Raji (cell line): ENCODE measurements around the gene ATP5PD.

ENCODE experiments used
- POLR2A ChIP-seq: IDR thresholded peaks from 2 replicates; pipeline ENCODE4 v1.6.1; 2011; ENCODE audit warnings: low read depth, low read length, control low read depth; ENCODE audit not compliant: insufficient read depth

The ATP5PD gene

DNA sequence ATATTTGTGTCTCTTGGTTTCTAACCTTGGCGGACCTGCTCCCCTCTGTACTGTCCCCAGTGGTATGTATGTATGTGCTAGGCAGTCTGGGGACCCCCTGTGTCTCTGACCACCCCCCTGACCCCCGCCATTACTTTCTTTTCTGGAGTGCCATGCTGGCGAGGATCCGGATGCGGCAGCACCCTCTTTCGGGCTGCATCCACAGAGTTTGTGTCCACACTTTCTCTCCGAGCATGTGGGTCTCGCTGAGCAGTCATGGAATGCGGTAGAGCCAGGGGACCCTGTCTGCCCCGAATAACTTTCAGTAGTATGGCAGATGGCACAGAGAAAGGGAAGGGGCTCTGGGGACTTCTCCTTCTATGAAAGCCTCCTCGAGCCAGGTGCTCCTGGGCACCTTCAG, 17.3 kb upstream of the ATP5PD start:
- no peak for TF ChIP-seq POLR2A

DNA sequence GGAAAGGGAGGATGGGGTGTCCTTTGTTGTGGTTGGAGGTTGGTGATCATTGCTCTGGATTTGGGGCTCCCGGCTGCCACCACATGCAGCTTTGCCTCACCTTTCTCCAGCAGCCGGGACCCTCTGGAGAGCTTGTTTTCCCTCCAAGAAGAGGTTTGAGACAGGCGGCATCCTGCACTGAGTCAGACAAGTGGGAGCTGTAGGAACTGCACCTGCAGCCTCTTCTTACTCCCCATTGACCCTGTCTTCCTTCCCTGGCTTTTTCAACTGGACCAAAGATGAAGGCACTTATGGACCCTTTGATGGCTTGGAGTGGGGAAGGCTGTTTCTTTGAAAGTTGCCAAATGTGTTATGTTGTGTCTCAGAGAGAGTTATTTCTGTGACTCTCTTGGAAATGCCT, 16.9 kb upstream of the ATP5PD start:
- no peak for TF ChIP-seq POLR2A

DNA sequence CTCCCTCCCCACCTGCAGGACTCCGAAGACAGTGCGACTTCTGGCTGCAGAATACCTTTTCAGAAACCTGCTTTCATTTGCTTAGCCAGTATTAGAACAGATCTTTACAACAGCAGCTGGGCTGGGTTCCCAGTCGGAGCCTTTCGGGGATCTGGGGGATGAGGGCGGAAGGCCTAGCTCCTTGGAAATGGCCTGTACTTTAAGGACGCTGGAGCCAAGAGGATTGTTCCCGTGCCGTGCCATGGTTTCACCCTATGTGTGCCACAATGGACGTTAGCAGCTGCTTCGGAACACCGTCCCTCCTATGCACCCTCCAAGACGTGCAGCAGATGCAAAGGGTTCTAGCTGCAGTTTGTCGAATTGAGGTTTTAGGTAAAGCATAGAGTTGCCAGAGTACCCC, 16.4 kb upstream of the ATP5PD start:
- no peak for TF ChIP-seq POLR2A

DNA sequence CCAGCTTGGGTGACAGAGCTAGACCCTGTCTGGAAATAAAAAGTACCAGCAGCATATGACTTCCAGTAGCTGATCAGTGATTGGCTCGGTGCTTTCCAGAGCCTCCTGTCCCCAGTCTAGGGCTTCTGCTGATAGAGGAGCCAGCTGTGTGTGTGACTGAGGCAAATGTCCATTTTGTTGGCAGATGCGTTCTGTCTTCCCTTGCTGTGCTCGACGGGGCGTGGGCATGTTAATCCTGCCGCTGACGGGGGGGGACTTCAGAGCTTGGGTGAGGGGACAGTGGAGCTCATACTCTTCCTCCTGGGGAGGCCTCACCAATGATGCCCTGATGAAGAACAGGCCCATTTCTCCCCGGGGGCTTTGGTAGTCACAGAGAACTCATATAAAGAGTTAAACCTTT, 14.8 kb upstream of the ATP5PD start:
- no peak for TF ChIP-seq POLR2A

DNA sequence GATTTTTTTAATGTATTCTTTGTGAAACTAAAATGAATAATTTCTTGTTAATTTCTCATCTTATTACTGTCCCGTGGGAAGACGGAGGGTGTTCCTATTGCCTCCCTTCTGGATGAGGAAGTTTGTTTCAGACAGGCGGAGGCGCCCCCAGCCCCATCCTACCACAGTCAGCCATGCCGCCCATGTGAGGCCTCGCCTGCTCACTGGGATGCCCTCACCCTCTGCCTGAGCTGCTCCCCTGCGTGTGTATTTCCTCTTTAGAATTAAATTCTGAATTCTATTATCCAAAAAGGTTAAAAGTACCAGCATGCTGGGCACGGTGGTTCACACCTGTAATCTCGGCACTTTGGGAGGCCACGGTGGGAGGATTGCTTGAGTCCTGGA, 14.3 kb upstream of the ATP5PD start:
- TF ChIP-seq POLR2A = no peak

DNA sequence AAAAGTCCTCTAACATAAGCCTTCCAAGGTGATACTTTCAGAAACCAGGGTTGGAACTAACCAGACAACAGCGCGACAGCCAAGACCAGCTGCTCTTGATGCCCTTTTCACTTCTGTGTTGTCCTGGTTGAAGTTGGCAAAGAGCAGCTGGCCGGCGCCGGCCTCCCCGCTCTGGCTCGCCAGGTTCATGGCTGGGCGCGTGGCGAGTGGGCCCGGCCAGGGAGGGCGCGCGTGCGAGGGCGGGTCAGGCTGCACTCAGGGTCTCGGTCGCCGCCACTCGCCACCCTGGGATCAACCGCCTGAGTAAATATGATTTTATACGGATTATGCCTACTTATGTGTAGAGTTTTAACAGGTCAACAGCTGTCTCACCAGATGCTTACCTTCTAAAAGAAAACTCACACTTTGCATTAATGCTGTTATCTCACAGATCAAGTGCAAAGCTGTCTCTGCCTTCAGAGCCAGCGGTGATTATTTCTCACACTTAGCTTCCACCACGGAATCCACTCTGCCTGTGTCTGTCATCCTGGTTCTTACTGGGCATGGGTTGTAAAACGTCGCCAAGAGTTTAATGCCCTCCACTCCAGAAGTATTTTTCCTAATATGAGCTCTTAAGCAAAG, 13.8 kb upstream of the ATP5PD start:
- no peak for TF ChIP-seq POLR2A

DNA sequence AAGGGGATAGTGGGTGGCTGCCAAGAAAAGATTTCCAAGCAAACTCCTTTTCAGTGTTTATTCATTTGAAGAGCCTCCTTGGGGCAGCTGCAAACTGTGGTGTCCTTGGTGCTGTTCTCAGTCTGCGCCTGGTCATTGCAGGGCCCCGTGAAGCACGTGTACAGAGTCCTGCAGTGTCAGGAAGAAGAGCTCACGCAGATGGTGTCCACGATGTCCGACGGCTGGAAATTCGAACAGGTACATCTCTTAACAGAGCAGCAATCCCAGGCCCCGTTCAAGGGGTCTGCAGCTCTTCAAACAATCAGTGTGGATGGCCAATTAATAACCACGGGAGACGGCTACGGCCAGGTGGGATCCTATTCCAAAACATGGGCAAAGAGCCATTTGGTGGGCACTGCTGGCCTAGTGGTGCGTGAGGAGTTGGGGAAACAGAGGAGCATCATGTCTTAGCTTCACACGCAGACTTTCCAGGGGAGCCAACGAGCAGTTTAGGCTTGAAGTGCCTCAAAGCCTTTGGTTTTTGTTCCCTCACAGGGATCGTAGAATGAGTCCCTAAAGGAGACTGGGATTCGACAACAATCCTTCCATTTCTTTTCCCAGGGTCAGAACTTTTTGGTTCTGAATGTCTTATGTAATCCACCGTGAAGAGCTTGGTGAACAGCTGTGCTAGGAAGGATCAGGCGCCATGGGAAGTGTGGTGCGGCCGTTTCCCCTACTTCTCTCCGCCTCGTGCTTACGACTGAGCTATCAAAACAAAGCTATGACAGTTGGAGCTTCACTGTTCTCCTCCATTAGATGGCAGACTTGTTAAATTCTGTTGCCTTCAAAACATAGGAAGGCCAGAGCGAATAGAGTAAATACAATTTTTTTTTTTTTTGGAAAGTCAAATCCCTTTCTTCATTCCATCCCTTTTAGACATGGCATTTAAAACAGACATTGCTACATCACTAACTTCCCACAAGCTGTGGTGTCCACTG, 12.9 kb upstream of the ATP5PD start:
- no peak for TF ChIP-seq POLR2A

DNA sequence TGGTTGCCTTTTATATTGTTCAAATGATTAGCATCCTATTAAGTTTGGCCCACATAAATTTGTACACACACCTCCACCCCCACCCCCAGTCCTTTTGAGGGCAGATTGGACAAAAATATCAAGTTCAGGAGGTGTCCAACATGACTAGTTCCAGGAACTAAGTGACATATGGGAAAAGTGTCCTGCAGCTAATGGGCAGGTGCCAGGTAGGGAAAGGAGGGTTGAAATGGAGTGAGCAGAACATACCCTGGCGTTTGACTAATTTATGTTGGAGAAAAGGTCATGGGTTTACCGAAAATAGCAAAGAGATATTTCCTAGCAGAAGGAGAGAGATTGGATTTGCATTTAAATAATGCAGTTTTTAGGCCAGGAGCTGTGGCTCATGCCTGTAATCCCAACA, 5.2 kb upstream of the ATP5PD start:
- TF ChIP-seq POLR2A = no peak

DNA sequence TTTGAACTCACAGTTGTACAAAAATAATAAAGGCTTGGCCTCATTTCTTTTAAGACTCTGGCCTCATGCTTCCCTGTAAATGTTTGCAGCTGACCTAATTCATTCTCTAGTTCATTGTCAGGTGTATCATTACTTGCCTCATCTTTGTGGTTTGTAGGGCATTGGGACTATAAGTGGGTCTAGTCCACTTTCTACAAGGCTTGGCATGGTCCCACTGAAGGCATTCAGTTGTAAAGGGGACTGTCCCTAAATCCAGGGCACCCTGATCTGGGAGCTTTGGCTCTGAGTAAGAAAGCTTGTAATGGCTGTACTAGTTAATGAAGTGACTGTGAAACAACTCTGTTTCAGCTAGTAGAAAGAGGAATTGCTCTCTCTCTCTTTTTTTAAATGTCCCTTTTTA, 2.9 kb upstream of the ATP5PD start:
- TF ChIP-seq POLR2A = no peak

DNA sequence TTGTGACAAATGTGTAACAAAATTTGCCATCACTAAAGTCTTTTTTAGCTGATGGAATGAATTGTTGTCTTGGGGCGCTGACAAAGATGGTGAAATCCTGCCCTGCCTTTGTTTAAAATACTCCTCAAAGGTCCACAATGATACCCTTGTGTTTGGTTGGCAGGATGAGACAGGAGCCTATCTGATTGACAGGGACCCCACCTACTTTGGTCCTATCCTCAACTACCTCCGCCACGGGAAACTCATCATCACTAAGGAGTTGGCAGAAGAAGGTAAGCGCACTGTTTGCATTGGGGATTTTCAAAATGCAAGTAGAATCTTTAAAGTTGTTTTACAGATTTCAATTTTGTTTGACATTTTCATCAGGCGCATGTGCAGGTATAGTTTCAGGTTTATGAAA, 2.3 kb upstream of the ATP5PD start:
- no peak for TF ChIP-seq POLR2A

DNA sequence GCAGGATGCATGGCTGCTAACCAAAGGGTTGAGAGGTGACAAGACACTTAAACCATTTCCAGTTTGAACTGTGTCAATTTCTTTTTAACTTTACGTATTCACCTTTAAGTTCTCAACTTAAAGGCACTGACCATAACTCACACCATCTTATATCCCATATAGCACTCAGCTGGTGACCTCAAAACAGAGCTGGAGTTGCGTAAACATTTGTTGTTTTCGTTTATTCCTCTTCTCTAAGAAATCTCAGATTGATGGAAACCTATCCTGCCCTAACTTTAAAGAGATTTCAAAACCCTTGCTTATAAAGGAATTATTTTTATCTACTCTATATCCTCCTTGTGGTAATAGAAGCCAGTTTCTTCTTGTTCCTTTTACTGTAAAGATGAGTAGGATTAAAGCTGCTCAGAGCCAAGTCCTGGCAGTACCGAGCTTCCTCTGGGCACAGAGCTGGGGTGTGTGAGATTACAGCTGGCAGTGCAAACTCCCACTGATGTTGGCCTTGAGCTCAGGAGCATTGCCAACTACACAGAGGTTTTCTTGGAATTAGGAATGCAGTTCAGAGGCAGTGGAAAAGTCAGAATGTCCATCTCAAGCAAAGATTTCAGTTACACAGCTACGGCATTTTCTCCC, 1.6 kb upstream of the ATP5PD start:
- no peak for TF ChIP-seq POLR2A

DNA sequence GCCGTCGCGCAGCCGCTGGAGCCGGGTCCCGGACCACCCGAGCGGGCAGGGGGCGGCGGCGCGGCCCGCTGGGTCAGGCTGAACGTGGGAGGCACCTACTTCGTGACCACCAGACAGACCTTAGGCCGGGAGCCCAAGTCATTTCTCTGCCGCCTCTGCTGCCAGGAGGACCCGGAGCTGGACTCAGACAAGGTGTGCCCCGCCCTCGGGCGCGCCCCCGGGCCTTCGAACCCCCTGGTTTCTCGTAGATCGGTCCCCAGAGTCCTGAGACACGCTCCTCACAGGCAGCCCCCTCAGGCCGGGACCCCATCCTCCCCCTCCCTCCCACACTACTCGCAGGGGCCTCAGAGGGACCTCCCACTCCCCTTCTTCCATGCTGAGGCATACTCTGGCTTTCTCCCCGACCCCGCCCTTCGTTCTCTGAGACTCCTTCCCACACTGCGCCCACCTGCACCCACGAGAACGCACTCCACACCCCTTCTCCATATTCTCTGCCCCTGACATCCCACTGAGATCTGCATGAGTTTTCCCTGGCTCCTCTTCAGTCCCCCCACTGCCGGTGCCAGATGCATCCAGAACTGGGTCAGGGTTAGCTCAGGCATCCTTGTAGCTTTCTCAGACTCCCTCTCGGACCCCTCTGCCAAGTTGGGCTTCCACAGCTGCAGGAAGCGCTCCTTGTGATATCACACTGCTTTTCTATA, 779 bp upstream of the ATP5PD start:
- TF ChIP-seq POLR2A = no peak

DNA sequence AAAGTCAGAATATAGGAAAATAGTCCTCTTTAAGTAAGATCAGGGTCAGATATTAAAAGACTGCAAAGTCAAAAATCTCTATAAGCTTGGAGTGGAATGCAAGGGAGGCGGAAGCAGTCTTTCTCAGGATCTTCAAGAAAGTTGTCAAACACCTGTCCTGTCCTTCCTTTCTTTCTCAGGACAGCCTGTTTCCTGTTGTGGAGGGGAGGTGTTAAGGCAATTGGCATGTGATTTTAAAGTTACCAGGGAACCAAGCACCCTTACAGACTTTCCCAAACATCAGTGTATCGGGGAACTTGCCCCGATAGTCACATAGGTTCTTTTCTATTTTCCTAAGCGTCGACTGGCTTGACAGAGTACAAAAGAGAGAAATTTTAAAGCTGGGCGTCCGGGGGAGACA, 2.1 kb downstream of the ATP5PD start:
- TF ChIP-seq POLR2A = no peak

DNA sequence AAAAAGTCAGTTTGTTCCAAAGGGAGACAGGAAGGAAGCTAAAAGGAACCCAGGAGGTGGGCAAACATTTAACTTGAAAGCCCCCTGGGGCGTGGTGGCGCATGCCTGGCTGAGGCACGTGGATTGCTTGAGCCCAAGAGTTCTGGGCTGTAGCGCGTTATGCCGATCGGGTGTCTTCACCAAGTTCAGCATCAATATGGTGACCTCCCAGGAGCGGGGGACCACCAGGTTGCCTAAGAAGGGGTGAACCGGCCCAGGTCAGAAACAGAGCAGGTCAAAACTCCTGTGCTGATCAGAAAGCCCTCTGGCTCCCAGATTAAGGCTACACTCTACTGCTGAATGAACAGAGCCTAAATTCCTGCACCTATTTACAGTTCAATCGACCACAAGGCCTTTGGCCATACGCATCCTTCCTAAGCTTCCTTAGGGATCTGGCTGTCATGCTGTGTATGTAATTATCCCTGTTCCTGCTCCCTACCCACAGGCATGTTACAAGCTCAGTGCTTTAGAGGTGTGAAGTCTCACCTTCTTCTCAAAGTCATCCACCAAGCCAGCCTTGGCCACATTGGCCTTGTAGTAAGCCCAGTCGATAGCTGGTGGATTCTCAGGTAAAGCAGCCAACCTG, 5.0 kb downstream of the ATP5PD start:
- TF ChIP-seq POLR2A = no peak

DNA sequence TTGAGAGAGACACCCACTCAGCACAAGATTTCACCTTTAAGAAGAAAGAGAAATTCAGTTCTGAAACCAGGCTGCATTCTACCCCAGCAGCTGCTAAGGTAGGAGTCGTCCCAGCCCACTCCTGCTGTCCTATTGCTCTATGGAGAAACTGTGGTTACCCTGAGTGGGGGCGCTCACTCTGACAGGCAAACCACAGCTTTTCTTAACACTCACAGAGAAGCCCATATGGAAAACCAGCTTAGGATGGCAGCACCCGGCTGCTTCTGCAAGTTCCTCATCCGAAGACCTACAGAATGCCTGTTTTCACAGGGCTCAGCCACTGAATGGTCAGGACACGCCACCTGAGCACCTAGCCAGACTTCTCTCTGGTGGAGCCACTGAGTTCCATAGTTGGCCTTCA, 7.5 kb downstream of the ATP5PD start:
- no peak for TF ChIP-seq POLR2A
